HepG2 (cell line): ENCODE data around the gene EPB41L2. TPM values are rescaled to one million over a fixed set of nuclear protein-coding genes. Genes with fewer than 3 reads are reported as not detected.

Experiments
- CEBPB ChIP-seq: IDR thresholded peaks from 2 replicates; pipeline ENCODE4 v1.6.1; 2011; ENCODE audit warnings: low read depth, low read length, improper control_type of control experiment, borderline replicate concordance
- CSRNP2 ChIP-seq: sonication (generic); formaldehyde crosslinking; conservative IDR thresholded peaks from 2 replicates; pipeline ENCODE4 v1.8.0; 2022; ENCODE audit warnings: low read depth, missing genetic modification reagents
- E2F1 ChIP-seq: sonication (generic); formaldehyde crosslinking; IDR thresholded peaks from 2 replicates; pipeline ENCODE4 v1.5.0; 2020; ENCODE audit warnings: missing genetic modification reagents
- FOXC1 ChIP-seq: sonication (generic); formaldehyde crosslinking; IDR thresholded peaks from 2 replicates; pipeline ENCODE4 v1.8.0; 2022; ENCODE audit warnings: mild to moderate bottlenecking, missing genetic modification reagents, borderline replicate concordance
- GABPB1 ChIP-seq: IDR thresholded peaks from 2 replicates; pipeline ENCODE4 v1.6.1; 2016; ENCODE audit warnings: mild to moderate bottlenecking, missing genetic modification reagents, moderate library complexity, missing compliant biosample characterization
- HMG20A ChIP-seq: IDR thresholded peaks from 2 replicates; pipeline ENCODE4 v1.6.1; 2016; ENCODE audit warnings: borderline replicate concordance
- IRF1 ChIP-seq: sonication (generic); formaldehyde crosslinking; IDR thresholded peaks from 2 replicates; pipeline ENCODE4 v1.4.0; 2020; ENCODE audit warnings: low read depth, mild to moderate bottlenecking, missing genetic modification reagents
- KDM2A ChIP-seq: sonication (generic); formaldehyde crosslinking; IDR thresholded peaks from 2 replicates; pipeline ENCODE4 v1.4.0; 2020; ENCODE audit warnings: low read depth, missing genetic modification reagents, borderline replicate concordance
- MIER3 ChIP-seq: IDR thresholded peaks from 2 replicates; pipeline ENCODE4 v1.6.1; 2016; ENCODE audit warnings: missing compliant biosample characterization, borderline replicate concordance
- SMAD3 ChIP-seq: sonication (generic); formaldehyde crosslinking; IDR thresholded peaks from 2 replicates; pipeline ENCODE4 v1.4.0; 2020; ENCODE audit warnings: missing genetic modification reagents
- TOPORS ChIP-seq: sonication (generic); formaldehyde crosslinking; IDR thresholded peaks from 2 replicates; pipeline ENCODE4 v1.8.0; 2023; ENCODE audit warnings: mild to moderate bottlenecking, missing genetic modification reagents
- TRAFD1 ChIP-seq: sonication (generic); formaldehyde crosslinking; IDR thresholded peaks from 2 replicates; pipeline ENCODE4 v1.5.1; 2020; ENCODE audit warnings: missing genetic modification reagents, mild to moderate bottlenecking, borderline replicate concordance
- ZNF121 ChIP-seq: sonication (generic); formaldehyde crosslinking; IDR thresholded peaks from 2 replicates; pipeline ENCODE4 v1.5.0; 2020; ENCODE audit warnings: mild to moderate bottlenecking, missing genetic modification reagents
- ZNF460 ChIP-seq: sonication (generic); formaldehyde crosslinking; IDR thresholded peaks from 2 replicates; pipeline ENCODE4 v1.5.1; 2020; ENCODE audit warnings: missing genetic modification reagents, mild to moderate bottlenecking, borderline replicate concordance
- ZNF547 ChIP-seq: sonication (generic); formaldehyde crosslinking; IDR thresholded peaks from 2 replicates; pipeline ENCODE4 v1.5.1; 2020; ENCODE audit warnings: mild to moderate bottlenecking, missing genetic modification reagents
- ZNF567 ChIP-seq: sonication (generic); formaldehyde crosslinking; IDR thresholded peaks from 2 replicates; pipeline ENCODE4 v1.8.1; 2023; ENCODE audit warnings: mild to moderate bottlenecking, missing genetic modification reagents, borderline replicate concordance
- ZNF75D ChIP-seq: sonication (generic); formaldehyde crosslinking; IDR thresholded peaks from 2 replicates; pipeline ENCODE4 v1.8.1; 2023; ENCODE audit warnings: missing genetic modification reagents, mild to moderate bottlenecking, borderline replicate concordance
- ZNF776 ChIP-seq: sonication (generic); formaldehyde crosslinking; IDR thresholded peaks from 2 replicates; pipeline ENCODE4 v1.4.0; 2020; ENCODE audit warnings: mild to moderate bottlenecking, missing genetic modification reagents
- ZNF878 ChIP-seq: sonication (generic); formaldehyde crosslinking; IDR thresholded peaks from 2 replicates; pipeline ENCODE4 v1.8.1; 2023; ENCODE audit warnings: mild to moderate bottlenecking, missing genetic modification reagents, moderate library complexity
- polyA plus RNA-seq, 8 experiments: library from polyadenylated mRNA; depleted of rRNA in 3 of 8; stranded (reverse) in 7 of 8; unstranded in 1 of 8; fragments of >200 nt; fragmentation: Illumina TruSeq in 4 of 8; extraction: Trizol in 4 of 8; gene quantifications; 2 replicates each; pipeline versions ENCODE4 v1.2.1 to v1.2.3, GENCODE V29; 2011 to 2016; ENCODE audit warnings: low read depth in 4 of 8, missing spikeins in 1 of 8, mixed read lengths in 1 of 8; ENCODE audit not compliant: insufficient read depth in 1 of 8
- total RNA-seq, 5 experiments: library from RNA; depleted of rRNA; stranded (reverse); fragments of >200 nt; fragmentation: Illumina TruSeq; extraction: Trizol; gene quantifications; 2 replicates each; pipeline ENCODE4 v1.2.3, GENCODE V29; 2016; ENCODE audit warnings: low read depth in 1 of 5
- TF ChIP-seq, protein P1 (sequence below): sonication (generic); formaldehyde crosslinking; IDR thresholded peaks from 2 replicates; pipeline ENCODE4 v1.8.0; 2022; ENCODE audit warnings: missing genetic modification reagents, mild to moderate bottlenecking, moderate library complexity, borderline replicate concordance
- TF ChIP-seq, protein P2 (sequence below): sonication (generic); formaldehyde crosslinking; IDR thresholded peaks from 2 replicates; pipeline ENCODE4 v1.8.0; 2023; ENCODE audit warnings: mild to moderate bottlenecking, missing genetic modification reagents

The EPB41L2 gene
- total and polyA plus RNA-seq, 2 of the 13 experiments (the other 11 are each of a cell fraction or from before 2014, with no cell fraction given) = 41.7 to 56.4 TPM

DNA sequence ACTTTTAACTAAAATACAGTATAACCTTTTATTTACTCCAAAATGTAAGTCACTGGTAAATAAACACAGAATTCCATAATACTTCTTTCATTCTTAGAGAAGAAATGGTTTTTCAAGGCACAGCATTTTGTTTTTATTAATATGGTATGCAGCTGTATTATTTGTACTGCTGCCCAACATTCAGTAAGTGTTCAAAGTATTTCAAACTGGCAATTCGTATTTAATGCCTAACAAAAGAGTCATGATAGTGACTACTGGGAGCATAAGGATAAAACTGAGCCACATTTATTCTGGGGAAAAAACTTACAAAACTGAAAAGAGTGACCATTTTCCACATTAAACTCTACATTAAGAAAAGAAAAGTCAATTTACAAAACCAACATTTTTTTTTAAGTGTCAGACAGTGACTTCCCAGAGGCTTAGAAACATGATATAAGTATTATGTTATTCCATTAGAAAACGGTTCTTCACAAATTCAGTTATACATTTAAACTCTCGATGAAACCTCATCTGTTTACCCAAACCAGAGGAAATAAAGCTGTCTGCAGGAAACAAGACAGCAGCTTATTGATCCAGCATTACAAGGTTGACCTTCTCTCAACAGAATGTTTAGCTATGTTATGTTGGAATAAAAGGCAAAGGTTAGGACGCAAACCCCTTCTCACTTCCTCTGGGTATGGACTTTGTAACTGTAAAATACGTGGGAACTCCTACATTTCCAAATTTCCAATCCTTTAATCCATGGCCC, 24.3 kb downstream of the EPB41L2 start (continued):
- TF ChIP-seq, protein P1, sequence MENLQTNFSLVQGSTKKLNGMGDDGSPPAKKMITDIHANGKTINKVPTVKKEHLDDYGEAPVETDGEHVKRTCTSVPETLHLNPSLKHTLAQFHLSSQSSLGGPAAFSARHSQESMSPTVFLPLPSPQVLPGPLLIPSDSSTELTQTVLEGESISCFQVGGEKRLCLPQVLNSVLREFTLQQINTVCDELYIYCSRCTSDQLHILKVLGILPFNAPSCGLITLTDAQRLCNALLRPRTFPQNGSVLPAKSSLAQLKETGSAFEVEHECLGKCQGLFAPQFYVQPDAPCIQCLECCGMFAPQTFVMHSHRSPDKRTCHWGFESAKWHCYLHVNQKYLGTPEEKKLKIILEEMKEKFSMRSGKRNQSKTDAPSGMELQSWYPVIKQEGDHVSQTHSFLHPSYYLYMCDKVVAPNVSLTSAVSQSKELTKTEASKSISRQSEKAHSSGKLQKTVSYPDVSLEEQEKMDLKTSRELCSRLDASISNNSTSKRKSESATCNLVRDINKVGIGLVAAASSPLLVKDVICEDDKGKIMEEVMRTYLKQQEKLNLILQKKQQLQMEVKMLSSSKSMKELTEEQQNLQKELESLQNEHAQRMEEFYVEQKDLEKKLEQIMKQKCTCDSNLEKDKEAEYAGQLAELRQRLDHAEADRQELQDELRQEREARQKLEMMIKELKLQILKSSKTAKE (CRISPR knock-in tag) = peak; percentile 90
- TF ChIP-seq, protein P2, sequence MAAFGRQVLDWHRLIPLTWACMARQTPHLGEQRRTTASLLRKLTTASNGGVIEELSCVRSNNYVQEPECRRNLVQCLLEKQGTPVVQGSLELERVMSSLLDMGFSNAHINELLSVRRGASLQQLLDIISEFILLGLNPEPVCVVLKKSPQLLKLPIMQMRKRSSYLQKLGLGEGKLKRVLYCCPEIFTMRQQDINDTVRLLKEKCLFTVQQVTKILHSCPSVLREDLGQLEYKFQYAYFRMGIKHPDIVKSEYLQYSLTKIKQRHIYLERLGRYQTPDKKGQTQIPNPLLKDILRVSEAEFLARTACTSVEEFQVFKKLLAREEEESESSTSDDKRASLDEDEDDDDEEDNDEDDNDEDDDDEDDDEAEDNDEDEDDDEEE (CRISPR knock-in tag) = no peak
- TF ChIP-seq CSRNP2 (CRISPR knock-in tag) = no peak
- TF ChIP-seq SMAD3 = peak; percentile 99
- TF ChIP-seq MIER3 = peak; percentile 98
- TF ChIP-seq KDM2A = no peak
- no peak for TF ChIP-seq ZNF776 (CRISPR knock-in tag)
- TF ChIP-seq ZNF878 (CRISPR knock-in tag) = peak; percentile 87; the same call in 1 of the 2 replicates
- TF ChIP-seq TRAFD1 = no peak
- TF ChIP-seq IRF1 (CRISPR knock-in tag) = no peak
- peak; percentile 65; the same call in 1 of the 2 replicates for TF ChIP-seq TOPORS (CRISPR knock-in tag)
- peak; percentile 97 for TF ChIP-seq HMG20A
- no peak for TF ChIP-seq ZNF567
- TF ChIP-seq CEBPB = no peak
- TF ChIP-seq ZNF460 (CRISPR knock-in tag) = no peak
- TF ChIP-seq GABPB1 = peak; percentile 54
- TF ChIP-seq ZNF121 (CRISPR knock-in tag) = no peak
- TF ChIP-seq E2F1 (CRISPR knock-in tag) = no peak
- no peak for TF ChIP-seq ZNF547 (CRISPR knock-in tag)
- no peak for TF ChIP-seq ZNF75D
- TF ChIP-seq FOXC1 (CRISPR knock-in tag) = no peak
